Measurements from ENCODE around the gene P4HB. TPM values are rescaled to one million over a fixed set of nuclear protein-coding genes. Genes with fewer than 3 reads are reported as not detected.

P4HB gene
- total RNA-seq, 4 donors from 2014 or later, result 497 to 717 (median 621) TPM

GRCh38 chr17:81809556-81809998 is 50.8 kb downstream of the P4HB start:
- Histone ChIP-seq H3K36me3 (no peaks in the 10 kb centered on the region), H3K9me3 (no peaks in the 10 kb centered on the region), H3K27me3 (peaks cover 37 to 44% (median 37%) of the 10 kb centered on the region in 3 donors), H3K27ac (no peak overlapping the region), H3K4me1 (peaks cover 0 to 11% of the 10 kb centered on the region in 2 donors), H3K4me3 (no peak overlapping the region)
- intact Hi-C loops (cut with DNase I; ENCODE audit: low total_unique reads) (no loop called here), in situ Hi-C loops (cut with MboI; ENCODE audit: low sequenced_read_pairs in 4 of 4) (no loop called here)
- ATAC-seq, result no peak
- DNase-seq, result no peak
- TF ChIP-seq POLR2A (IDR thresholded peaks at IDR 0.05), result no peak
- no peak for TF ChIP-seq CTCF (IDR thresholded peaks at IDR 0.05 in 4 of 5, conservative IDR thresholded peaks at IDR 0.05 in 1 of 5)

GRCh38 chr17:81808778-81809555 is 51.4 kb downstream of the P4HB start:
- H3K4me3 ChIP-seq, result no peak overlapping the region
- no peaks in the 10 kb centered on the region for H3K36me3 ChIP-seq
- H3K27me3 ChIP-seq, result peaks cover 40 to 49% (median 43%) of the 10 kb centered on the region in 3 donors
- no peak overlapping the region for H3K27ac ChIP-seq
- H3K9me3 ChIP-seq, result no peaks in the 10 kb centered on the region
- DNase-seq, result no peak
- in situ Hi-C loops (cut with MboI; ENCODE audit: low sequenced_read_pairs in 4 of 4) (no loop called here), intact Hi-C loops (cut with DNase I; ENCODE audit: low total_unique reads) (no loop called here)
- TF ChIP-seq POLR2A (IDR thresholded peaks at IDR 0.05) (no peak), CTCF (IDR thresholded peaks at IDR 0.05 in 4 of 5, conservative IDR thresholded peaks at IDR 0.05 in 1 of 5) (no peak)
- H3K4me1 ChIP-seq, result peaks cover 0 to 12% of the 10 kb centered on the region in 2 donors
- no peak for ATAC-seq

- H3K36me3 ChIP-seq, result no peaks in the 10 kb centered on the region
- intact Hi-C loops (cut with DNase I; ENCODE audit: low total_unique reads) (no loop called here), in situ Hi-C loops (cut with MboI; ENCODE audit: low sequenced_read_pairs in 4 of 4) (no loop called here)
- TF ChIP-seq POLR2A (IDR thresholded peaks at IDR 0.05), result no peak
- TF ChIP-seq CTCF (IDR thresholded peaks at IDR 0.05 in 4 of 5, conservative IDR thresholded peaks at IDR 0.05 in 1 of 5), result no peak
- no peak overlapping the region for H3K4me3 ChIP-seq
- no peak overlapping the region for H3K27ac ChIP-seq
- H3K9me3 ChIP-seq, result no peaks in the 10 kb centered on the region
- no peak for DNase-seq
- H3K27me3 ChIP-seq, result peaks cover 50 to 58% (median 52%) of the 10 kb centered on the region in 3 donors
- H3K4me1 ChIP-seq, result peaks cover 0 to 15% of the 10 kb centered on the region in 2 donors
- no peak for ATAC-seq
These were observed 52.5 kb downstream of the P4HB start for GRCh38 chr17:81807839-81808238.

GRCh38 chr17:81807210-81807719 is 53.1 kb downstream of the P4HB start:
- in situ Hi-C loops (cut with MboI; ENCODE audit: low sequenced_read_pairs in 4 of 4) (no loop called here), intact Hi-C loops (cut with DNase I; ENCODE audit: low total_unique reads) (no loop called here)
- DNase-seq, result no peak
- no peak overlapping the region for H3K4me3 ChIP-seq
- H3K27ac ChIP-seq, result no peak overlapping the region
- no peak for ATAC-seq
- peaks cover 0 to 15% of the 10 kb centered on the region in 2 donors for H3K4me1 ChIP-seq
- H3K27me3 ChIP-seq, result peaks cover 56 to 64% (median 58%) of the 10 kb centered on the region in 3 donors
- TF ChIP-seq CTCF (IDR thresholded peaks at IDR 0.05 in 4 of 5, conservative IDR thresholded peaks at IDR 0.05 in 1 of 5) (no peak), POLR2A (IDR thresholded peaks at IDR 0.05) (no peak)
- no peaks in the 10 kb centered on the region for H3K9me3 ChIP-seq
- no peaks in the 10 kb centered on the region for H3K36me3 ChIP-seq

Measured in gastrocnemius medialis (tissue), 4 donors.